HL-60/S4 (cell line): Measurements from ENCODE around the gene GPR55.

Source experiments
- in situ Hi-C: fragments of 300-500 bp; cut with MboI; formaldehyde crosslinking; loops from 2 replicates; pipeline ENCODE4 v1.14.3; 2022; ENCODE audit warnings: low sequenced_read_pairs

The GPR55 gene

DNA sequence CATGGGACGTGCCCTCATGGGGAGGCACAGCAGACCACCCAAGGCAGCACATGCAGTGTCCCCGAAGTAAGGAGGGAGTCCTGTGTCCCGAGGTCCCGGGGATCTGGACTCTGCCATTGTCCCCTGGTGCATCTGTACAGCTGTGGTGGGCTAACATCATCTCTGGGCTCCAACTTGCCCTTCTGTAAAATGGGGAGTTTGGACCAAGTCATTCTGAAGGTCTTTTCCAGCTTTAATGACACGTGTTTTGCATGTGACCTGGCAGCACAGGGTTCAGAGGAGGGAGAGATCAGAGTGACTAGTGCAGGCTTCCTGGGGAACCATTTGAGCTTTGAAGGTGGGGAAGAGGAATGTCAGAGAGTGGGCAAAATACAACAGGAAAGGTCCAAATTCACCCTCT is 38.8 kb downstream of the GPR55 start:
- in situ Hi-C loops = no loop called here

GRCh38 chr2:230885463-230886130 is 39.4 kb downstream of the GPR55 start:
- in situ Hi-C loops = no loop called here

GRCh38 chr2:230881840-230882239 is 43.2 kb downstream of the GPR55 start:
- in situ Hi-C loops = no loop called here

DNA sequence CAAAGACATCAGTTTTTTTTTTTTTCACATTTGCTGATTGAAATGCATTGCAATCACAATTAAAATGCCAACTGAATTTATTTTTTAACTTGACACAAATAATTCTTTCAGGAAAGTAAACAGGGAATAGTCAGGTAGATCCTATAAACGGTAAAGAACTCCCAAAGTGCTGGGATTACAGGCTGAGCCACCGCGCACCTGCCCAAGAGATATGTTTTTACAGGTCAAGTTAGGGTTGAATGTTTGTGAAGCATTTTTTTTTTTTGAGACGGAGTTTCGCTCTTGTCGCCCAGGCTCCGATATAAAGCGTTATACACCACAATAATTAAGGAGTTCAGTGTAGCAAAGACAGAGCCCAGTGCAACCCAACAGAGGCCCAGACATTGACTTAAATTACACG is 45.2 kb downstream of the GPR55 start:
- in situ Hi-C loops = no loop called here

GRCh38 chr2:230879271-230879882 is 45.7 kb downstream of the GPR55 start:
- in situ Hi-C loops = no loop called here

GRCh38 chr2:230878599-230879188 is 46.3 kb downstream of the GPR55 start:
- in situ Hi-C loops = no loop called here

DNA sequence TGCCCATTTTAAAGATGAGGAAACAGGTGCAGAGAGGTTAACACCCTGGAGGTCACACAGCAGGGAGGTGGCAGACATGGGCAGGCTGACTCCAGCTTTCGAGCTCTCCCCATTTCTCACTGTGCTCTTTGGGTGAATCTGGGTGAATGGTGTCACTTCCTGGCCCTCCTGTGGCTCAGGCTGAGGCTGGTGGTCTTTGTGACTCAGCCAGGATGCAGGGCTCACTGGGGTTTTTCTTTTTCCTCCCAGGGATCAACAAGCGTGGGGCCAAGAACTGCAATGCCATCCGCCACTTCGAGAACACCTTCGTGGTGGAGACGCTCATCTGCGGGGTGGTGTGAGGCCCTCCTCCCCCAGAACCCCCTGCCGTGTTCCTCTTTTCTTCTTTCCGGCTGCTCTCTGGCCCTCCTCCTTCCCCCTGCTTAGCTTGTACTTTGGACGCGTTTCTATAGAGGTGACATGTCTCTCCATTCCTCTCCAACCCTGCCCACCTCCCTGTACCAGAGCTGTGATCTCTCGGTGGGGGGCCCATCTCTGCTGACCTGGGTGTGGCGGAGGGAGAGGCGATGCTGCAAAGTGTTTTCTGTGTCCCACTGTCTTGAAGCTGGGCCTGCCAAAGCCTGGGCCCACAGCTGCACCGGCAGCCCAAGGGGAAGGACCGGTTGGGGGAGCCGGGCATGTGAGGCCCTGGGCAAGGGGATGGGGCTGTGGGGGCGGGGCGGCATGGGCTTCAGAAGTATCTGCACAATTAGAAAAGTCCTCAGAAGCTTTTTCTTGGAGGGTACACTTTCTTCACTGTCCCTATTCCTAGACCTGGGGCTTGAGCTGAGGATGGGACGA is 47.1 kb downstream of the GPR55 start:
- in situ Hi-C loops = no loop called here

- in situ Hi-C loops = no loop called here
Measured at GRCh38 chr2:230877116-230877758, 47.8 kb downstream of the GPR55 start.

- in situ Hi-C loops = no loop called here
Measured at GRCh38 chr2:230875347-230876315, 49.4 kb downstream of the GPR55 start.

GRCh38 chr2:230874876-230875275 is 50.2 kb downstream of the GPR55 start:
- in situ Hi-C loops = no loop called here

DNA sequence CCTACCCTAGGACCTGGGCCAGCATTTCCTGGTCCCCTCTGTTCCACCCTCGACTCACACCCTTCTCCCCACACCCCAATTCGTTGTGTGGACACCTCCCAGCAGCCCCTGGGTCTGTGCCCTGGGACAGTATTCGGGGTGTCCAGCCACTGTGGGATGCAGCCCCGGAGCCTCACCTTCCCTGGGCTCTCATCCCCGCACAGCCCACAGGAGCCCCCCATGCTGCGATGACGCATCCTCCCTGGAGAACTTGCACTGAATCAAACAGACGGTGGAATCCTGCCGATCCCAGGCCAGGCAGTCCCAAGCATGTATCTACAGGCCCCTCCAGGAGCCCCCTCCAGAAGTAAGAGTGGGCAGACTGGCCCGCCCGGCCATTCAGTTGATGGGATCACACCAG is 50.6 kb downstream of the GPR55 start:
- in situ Hi-C loops = no loop called here

DNA sequence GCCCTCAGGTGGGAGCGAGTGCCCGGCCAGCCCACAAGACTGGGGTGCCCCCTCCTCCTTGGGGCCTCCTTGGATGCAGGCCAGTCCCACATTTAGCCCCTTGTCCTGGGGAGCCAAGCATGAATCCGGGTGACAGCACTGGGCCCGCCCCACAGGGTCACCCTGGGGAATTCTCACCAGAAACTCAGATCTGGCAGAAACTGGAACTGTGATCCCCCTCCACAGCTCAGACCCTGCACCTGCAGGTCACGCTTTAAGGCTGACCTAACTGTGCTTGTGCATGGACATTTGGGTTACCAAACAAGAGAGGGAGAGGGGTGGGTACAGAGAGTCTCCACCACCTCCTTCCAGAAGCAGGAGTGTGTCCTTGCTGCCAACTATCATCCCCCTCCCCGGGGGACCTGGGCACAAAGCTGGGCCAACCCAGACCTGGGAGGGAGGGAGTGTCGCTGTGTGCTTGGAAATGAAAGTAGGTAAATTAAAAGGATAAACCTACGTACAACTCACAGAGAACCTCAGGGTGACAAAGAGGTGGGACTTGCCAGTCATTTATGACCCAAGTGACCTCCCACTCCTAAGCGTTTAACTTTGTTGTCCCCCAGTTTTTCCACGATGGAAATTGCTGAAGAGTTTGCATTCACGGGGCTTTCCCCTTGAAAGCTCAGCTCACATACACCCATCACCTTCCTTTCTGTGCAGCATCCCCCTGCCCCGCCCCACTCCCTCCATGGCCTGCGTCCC is 51.2 kb downstream of the GPR55 start:
- in situ Hi-C loops = no loop called here

- in situ Hi-C loops = no loop called here
Measured at GRCh38 chr2:230872968-230873660, 51.9 kb downstream of the GPR55 start.

- in situ Hi-C loops = no loop called here
Measured at GRCh38 chr2:230872151-230872967, 52.7 kb downstream of the GPR55 start.

GRCh38 chr2:230871361-230872150 is 53.5 kb downstream of the GPR55 start:
- in situ Hi-C loops = no loop called here

DNA sequence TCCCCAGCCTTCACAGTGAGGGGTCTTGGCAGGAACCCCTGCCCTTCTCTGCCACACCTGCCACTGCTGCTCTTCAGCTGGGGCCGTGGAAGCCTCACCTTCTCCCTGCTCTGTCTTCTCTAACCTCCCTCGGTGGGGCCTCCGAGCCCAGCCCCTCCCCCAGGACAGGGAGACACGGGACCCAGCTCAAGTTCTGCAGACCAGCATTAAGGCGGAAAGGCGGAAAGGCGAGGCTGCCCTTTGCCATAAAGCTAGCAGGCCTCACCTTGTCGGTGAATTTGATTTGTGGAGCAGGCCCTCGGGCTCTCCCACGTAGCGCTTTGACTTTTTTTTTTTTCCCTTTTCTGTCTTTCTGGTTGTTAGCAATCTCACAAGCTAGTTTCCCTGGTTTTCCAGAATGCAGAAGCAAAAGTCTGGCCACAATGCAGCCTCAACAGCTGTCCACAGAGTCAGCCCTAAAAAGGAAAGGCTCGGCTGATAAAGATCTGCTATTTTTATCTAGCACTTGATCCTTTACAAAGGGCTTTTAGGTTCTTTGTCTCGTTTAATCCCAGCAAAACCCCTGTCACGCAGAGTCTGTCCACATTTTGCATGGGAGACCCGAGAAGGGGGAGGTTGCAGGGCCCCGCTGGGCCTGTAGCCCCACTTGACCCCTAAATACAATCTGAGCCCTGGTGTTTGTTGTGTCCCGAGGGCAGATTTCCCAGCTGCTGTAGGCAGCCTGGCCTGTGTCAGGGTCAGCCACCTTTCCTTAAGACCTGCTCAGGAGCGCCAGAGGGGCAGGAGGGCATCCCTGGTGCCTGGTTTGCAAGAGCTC is 54.3 kb downstream of the GPR55 start:
- in situ Hi-C loops = no loop called here
